ENCODE measurements around the gene PCARE.

PCARE gene

DNA sequence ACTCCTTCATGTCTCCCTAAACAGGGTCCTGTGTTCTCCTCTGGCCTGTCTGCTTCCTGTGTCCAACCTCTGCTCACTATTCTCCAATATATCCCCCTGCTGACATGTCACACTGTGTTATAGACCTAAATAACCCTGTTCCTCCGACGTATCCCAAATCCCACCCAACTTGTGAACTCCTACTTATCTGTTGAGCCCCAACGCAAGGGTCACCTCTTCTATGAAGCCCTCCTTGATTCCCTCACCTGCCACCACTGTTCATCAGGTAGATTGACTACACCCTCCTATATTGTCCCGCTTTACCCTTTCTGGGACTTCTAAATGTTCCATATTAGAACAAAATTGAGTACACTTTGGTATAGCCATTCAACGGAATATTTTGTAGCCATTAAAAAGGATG lies 42.1 kb downstream of the PCARE start:
- DNase-seq: no peak

DNA sequence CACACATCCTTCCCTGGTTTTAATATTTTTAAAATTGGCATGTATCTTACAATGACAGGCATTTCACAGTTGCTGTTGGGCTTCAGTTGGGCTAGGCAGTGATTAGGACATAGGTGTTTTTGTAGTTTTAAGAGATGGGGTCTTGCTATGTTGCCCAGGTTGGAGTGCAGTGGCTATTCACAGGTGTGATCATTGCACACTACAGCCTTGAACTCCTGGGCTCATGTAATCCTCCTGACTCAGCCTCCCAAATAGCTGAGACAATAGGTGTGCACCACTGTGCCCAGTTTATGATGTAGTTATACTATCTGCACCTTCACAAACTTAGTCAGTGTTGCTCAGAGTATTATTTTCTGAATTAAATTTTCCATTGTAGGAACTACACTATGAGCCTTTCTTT lies 43.3 kb downstream of the PCARE start:
- no peak for DNase-seq

DNA sequence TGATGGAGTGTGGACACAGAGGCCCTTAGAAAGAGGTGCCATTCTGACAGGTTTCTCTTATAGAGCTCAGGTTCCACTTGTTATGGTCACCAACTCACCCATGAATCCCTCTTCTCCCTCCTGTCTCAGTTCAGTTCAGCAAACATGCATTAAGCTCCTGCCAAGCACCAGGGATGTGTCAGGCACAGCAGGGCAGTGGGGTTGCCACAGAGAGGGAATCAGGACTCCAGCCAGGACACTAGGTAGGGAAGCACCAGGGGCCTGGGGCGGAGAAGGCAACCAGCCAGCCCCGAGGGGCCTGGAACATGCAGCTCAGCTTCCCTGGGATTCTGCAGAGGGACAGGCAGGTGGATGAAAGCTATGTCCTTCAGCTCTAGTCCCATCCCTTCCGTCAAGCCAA lies 48.6 kb downstream of the PCARE start:
- DNase-seq: no peak

DNA sequence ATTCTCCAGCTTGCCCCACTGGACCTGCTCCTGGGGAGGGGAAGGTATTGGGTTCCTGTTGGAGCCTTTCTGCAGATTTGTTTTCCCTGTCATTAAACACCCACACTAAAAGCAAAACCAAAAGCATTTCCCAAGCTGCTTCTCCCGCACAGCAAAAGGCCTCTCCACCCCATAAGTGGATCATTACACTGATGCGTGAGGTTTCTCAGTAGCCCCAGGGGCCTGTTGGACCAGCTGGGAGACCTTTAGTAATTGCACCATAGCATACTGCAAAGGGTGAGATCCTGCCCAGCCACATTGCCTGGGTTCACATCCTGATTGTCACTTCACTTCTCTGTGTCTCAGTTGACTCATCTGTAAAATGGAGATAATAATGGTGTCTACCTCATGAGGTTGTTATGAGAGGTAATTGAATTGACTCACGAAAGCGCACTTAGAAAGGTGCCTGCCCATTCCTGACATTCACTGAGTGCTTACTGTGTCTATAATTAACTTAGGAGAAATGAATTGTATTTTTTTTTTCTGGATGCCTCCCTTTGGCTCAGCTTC lies 49.4 kb downstream of the PCARE start:
- DNase-seq: no peak

DNA sequence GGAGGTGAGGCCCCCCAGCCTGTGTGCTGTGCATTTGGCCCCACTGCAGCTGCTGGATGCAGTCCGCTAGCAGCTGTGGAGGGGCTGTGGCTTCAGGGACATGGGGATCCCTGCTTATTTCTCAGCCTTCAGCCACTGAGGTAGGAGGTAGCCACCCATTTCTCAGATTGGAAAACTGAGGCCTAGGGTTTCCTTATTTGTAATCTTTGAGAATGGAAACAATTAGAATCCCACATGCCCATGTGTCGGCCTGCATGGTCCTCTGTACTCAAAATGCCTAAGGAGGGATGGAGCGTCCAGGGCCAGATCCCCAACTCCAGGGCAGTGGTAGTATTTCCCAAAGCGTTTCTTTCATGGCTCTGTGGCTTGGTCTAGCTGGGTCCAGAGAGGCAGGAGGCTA lies 51.1 kb downstream of the PCARE start:
- no peak for DNase-seq

DNA sequence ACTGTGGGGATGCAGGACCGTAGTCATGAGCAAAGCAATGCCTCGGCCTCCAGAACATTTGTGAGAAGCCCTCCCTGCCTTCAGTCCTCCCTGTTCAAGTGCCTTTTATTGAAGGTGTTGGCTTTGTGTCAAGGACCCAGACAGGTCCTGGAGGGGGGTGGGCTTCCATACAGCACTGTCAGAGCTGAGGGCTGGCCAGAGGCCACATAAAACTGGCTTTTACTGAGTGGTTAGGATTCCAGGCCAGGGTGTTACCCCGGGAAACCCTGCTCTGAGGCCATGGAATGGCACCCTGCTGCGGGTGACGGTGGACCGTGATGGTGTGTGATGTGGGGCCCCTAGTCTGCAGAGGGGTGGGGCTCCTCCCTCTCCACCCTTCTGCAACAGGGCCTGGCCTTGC lies 51.6 kb downstream of the PCARE start:
- no peak for DNase-seq

DNA sequence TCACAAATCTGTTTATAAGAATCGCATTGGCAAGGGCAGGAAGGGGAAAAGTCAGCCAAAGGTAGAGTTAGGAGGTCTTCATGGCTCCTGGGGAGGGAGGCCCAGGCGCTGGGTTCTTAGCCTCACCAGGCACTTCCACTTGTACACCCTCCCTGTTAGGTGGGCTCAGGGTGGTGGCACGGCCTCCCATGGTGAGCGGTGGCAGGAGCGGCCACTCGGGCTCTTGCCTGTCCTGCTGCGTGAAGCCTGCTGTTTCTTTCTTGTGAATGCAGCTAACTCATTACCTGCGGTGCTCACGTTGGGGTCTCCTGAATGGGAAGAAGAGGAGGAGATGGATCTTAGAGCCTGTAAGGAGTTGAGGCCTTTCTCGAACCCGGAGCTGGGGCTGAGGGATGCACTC lies 52.4 kb downstream of the PCARE start:
- DNase-seq: no peak

DNA sequence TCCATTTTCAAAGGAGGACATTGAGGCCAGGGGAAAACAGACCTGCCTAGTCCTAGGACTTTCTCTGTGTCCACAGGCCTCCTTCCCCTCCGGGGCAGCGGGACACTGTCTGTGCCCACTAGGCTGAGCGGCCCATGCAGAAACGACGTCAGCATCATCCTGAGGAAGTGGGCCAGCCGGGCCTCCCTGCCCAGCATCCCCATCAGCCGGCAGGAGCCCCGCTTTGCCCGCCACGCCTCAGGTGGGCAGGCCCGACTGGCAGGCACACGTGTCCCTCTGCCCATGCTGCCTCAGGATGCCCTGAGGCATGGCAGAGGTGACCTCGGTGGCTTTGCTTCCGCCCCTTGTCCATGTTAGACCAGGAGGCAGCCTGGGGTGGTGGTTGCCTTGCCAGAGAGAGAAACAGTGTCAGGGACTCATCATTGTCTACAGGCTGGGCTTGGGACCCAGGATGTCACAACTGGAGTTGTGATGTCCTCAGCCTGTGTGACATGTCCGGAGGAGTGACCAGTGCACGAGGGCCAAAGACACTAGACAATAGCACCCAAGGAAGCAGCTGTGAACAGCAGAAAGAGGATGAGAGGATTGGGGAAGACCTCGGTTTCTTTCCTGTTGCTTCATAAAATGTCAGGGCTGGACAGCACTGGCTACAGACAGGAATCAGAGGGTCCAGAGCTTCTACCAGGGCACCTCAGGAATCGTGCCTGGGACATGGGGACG lies 56.4 kb downstream of the PCARE start:
- DNase-seq: no peak

DNA sequence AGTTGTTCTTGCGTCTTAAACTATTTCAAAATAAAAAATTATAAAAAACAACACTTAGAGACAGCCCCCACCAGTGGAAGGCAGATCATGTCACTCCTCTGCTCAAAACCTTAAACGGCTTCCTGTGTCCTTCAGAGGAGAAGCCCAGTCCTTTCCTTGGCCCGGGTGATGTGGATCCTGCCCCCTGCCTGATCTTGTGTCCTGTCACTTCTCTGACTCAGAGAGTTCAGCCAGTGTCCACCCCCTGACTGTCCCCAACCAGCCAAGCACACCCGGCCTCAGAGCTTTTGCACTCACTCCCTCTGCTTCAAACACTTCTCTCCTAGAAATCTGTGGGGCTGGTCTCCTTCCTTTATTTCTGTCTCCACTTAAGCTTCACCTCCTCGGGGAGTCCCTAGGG lies 57.8 kb downstream of the PCARE start:
- no peak for DNase-seq

DNA sequence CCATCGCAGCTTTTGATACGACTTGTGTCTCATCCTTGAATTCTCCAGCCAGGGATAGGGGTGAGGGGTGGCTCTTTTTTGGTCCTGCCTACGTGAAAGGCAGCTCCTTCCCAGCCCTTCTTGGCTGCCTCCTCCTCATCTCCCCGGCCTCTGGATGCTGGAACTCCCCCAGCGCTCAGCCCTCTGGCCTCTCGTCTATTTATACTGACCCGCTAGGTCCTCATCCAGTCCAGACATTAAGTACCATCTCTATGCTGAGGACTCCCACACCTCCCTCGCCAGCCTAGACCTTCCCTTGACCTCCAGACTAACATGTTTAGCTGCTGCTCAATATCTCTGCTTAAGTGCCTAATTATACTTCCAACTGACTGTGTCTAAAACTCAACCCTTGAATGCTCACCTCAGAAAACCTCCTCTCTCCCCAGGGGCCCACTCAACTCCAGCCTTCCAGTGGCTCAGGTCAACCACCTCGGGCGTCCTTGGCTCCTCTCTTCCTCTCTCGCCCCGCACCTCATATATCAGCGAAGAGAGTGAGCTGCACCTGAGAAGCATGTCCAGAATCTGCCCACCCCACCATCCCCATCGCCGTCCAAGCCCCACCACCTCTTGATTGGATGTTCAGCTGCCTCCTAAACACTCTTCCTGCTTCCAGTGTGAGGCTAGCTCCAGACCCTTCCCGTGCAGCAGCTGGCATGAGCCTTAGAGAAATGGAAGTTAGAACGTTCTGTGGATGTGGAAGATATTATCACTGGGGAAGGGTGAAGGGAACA lies 58.4 kb downstream of the PCARE start:
- DNase-seq: no peak

DNA sequence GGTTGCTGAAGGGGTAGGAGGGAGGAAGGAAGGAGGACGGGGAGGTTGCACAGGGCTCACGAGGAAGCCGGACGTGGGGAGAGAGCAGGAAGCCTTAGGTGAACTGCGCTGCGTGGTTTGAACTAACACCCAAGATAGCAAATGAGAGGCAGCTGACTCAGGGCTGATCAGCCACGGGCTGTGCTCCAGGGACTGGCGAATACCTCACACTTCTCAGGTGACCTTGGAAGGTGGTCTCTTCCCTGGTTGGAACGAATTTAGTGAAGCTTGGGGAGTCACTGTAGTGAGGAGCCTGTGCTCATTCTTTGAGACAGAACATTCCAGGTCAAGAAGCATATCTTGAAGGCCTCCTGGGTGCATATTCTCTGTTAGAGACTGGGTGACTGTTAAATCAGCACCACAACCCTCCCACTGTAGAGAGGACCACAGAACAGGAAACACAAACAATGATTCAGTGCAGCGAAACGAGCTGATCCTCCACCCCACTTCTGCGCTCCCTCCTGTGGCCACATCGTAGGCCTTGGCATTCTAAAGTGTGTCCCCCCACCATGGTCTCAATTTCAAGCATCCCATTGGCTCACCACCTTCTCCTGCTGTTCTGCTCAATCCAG lies 59.4 kb downstream of the PCARE start:
- DNase-seq: peak; percentile 67

DNA sequence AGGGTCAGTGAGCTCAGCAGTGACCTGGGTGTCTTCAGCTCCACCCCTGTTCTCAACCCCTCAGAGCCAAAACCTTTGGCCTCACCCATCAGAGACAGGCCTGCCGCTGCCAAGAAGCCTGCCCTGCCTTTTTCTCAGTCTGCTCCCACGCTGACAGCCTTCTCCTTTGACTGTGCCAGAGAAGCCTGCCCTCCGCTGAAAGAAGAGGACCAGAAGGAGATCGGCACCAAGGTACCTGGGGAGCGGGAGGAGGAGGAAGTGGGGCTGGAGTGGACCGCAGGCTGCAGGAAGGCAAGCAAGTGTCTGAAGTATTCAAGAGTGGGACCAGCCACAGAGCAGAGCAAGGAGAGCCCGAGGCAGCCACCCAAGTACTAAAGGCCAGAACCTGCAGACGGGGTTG lies 60.0 kb downstream of the PCARE start:
- DNase-seq: no peak

DNA sequence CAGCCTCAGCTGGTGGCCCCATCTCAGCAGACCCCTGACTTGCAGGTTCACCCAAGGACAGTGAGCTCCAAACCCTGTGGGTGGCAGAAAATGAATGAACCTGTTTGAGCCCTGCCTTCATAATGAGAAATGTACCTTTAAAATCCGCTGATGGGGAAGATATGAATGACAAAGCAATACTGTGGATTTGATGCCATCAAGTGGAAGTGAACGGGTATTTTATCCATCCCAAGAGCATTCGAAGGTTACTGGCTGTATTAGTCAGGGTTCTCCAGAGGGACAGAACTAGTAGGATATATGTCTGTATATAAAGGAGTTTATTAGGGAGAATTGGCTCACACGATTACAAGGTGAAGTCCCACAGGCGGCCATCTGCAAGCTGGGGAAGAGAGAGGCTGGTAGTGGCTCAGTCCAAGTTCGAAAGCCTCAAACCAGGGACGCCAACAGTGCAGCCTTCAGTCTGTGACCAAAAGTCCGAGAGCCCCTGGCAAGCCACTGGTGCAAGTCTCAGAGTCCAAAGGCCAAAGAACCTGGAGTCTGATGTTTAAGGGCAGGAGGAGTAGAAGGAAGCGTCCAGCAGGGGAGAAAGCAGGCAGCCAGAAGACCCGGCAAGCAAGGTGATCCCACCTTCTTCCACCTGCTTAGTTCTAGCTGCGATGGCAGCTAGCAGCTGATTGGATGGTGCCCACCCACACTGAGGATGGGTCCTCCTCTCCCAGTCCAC lies 61.1 kb downstream of the PCARE start:
- DNase-seq: no peak

DNA sequence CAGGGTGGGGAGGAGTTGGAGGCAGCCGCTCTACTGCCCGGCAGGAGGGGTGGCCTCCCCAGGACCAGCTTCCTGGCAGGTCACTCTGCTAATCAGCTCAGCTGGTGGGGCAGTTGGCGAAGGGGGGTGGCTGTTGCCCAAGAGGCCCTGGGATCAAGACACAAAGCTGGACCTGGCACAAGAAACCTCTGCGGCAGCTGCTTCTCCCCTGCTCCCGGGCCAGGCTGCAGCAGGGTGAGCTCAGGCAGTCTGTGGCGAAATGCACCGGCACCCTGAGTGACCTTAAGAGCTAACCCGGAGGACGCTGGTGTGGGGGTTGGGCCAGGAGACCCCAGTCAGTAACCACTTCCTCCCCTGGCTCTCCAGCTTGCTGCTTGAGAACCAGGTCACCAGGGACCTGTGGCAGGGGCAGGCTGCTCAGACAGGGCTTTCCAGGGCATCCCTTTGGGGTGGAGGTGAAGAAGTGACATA lies 62.1 kb downstream of the PCARE start:
- DNase-seq: peak; percentile 44

Measured in activated CD8-positive, alpha-beta memory T cell treated with anti-CD3 and anti-CD28 coated beads, Interleukin-2, amount 50 U/mL, for 4 hours (primary cell).